Heart right ventricle (tissue), 16 donors: Measurements from ENCODE around the gene C10orf67. TPM values are rescaled to one million over a fixed set of nuclear protein-coding genes. Genes with fewer than 3 reads are reported as not detected.

ENCODE experiments used
- ATAC-seq, 8 donors: fragments of 200-7000 bp; cut with Tn5 transposase; one replicate each; pipeline ENCODE4 v1.9.1; 2020; ENCODE audit warnings: mild to moderate bottlenecking in 8 of 8, moderate library complexity in 8 of 8, moderate number of reproducible peaks in 1 of 8
- DNase-seq, 2 donors: peaks; one replicate each; pipeline ENCODE4 v3.0.0-alpha.2; 2020
- H3K27ac ChIP-seq, 10 donors: fragments of 200-600 bp; sonication (generic) in 2 of 10; one replicate each; pipeline versions ENCODE4 v1.5.0 to v1.8.0; 2020 to 2022; ENCODE audit warnings: mild to moderate bottlenecking in 3 of 10
- H3K27me3 ChIP-seq, 7 donors: fragments of 200-600 bp; one replicate each; pipeline ENCODE4 v1.8.0; 2021 to 2022; ENCODE audit warnings: mild to moderate bottlenecking in 2 of 7
- H3K36me3 ChIP-seq, 9 donors: fragments of 200-600 bp; sonication (generic) in 1 of 9; one replicate each; pipeline versions ENCODE4 v1.5.0 to v1.8.0; 2020 to 2022; ENCODE audit warnings: mild to moderate bottlenecking in 2 of 9
- H3K4me1 ChIP-seq, 9 donors: fragments of 200-600 bp; sonication (generic) in 1 of 9; one replicate each; pipeline versions ENCODE4 v1.5.0 to v1.8.0; 2020 to 2022; ENCODE audit warnings: mild to moderate bottlenecking in 4 of 9
- H3K4me3 ChIP-seq, 10 donors: fragments of 200-600 bp; sonication (generic) in 2 of 10; one replicate each; pipeline versions ENCODE4 v1.5.0 to v1.8.0; 2020 to 2022; ENCODE audit warnings: mild to moderate bottlenecking in 7 of 10, moderate library complexity in 2 of 10
- H3K9me3 ChIP-seq, 11 donors: fragments of 200-600 bp in 10 of 11; sonication (generic) in 2 of 11; one replicate each; pipeline versions ENCODE4 v1.5.0 to v1.8.0; 2013 to 2022; ENCODE audit warnings: mild to moderate bottlenecking in 2 of 11, control low read depth in 1 of 11, moderate library complexity in 1 of 11
- CTCF ChIP-seq, 9 donors: fragments of 200-600 bp; sonication (generic) in 2 of 9; IDR thresholded peaks; one replicate each; pipeline versions ENCODE4 v1.5.0 to v1.8.0; 2021 to 2022; ENCODE audit warnings: antibody characterized with exemption in 9 of 9, mild to moderate bottlenecking in 5 of 9, moderate library complexity in 1 of 9
- WGBS, 2 donors: extraction: QIAGEN DNeasy Blood & Tissue Kit; methylation state at CpG; one replicate each; pipeline ENCODE4 v1.1.7; 2013; ENCODE audit warnings: inconsistent platforms in 1 of 2; 5-methylcytosine and 5-hydroxymethylcytosine counted together
- intact Hi-C, 10 donors: fragments of 100-400 bp; cut with DNase I; formaldehyde crosslinking; loops; one replicate each; pipeline versions ENCODE4 v1.11.1 to v1.14.2; 2022
- polyA plus RNA-seq, 2 donors: library from polyadenylated mRNA; stranded (reverse); fragments of 200-250 nt; gene quantifications; one replicate each; pipeline ENCODE4 v1.2.3, GENCODE V29; 2013
- total RNA-seq, 10 donors: library from RNA; stranded (reverse); fragmentation: NEBNext Ultra II Directional in 3 of 10; extraction: Animal tissue kit (Norgen Biotek cat#: 25700) in 3 of 10; gene quantifications; one replicate each; pipeline versions ENCODE4 v1.2.1 to v1.2.4, GENCODE V29; 2021 to 2023
- donor health status: Arrhythmogenic right ventricular cardiomyopathy.
- donor health status: ischemic (EF 13 %, LVEDD 7.1; RV severe dilation, severe dysfunction).
- donor health status: healthy with polysubstance abuse.
- donor health status: DM: no; HTN: yes; CAD: no.
- donor health status: DM: no; HTN: no; CAD: no.
- donor health status: ischemic (EF 25% LVEDD 6.9; RV normal size, moderate dysfunction).
- donor health status: ischemic (EF 25% LVEDD 5.7; RV mildly dilated, moderate dysfunction).
- donor health status: healthy.
- donor health status: DM: yes; HTN: yes; CAD: no.
- donor health status: Ischemic cardiomyopathy.
- donor health status: ischemic (EF 35%, LVEDD 5.7; RV mildly dilated, moderate dysfunction).
- donor health status: nonischemic (EF 11% LVEDD 7.7; RV severe dilation, severe dysfunction).
- donor health status: DM: yes; HTN: yes; CAD: no.
- donor health status: PGD.
- donor health status: ischemic (EF 29% LVEDD 5.4; RV normal size, mild dysfunction).
- donor health status: nonischemic (EF 23%, LVEDD 6.1; RV moderate dilation, normal function).

C10orf67 gene
- total and polyA plus RNA-seq, 12 donors, result 0.15 to 1.5 (median 0.40) TPM

GRCh38 chr10:23379686-23380085 lies 35.1 kb upstream of the C10orf67 start:
- no peak for TF ChIP-seq CTCF (IDR thresholded peaks at IDR 0.05)
- Histone ChIP-seq H3K27me3 (no peaks in the 10 kb centered on the region), H3K27ac (peak overlapping the region in 1 of 10 donors; percentile 55), H3K4me1 (peaks cover 0 to 24% (median 0%) of the 10 kb centered on the region in 9 donors), H3K36me3 (no peaks in the 10 kb centered on the region), H3K9me3 (no peaks in the 10 kb centered on the region), H3K4me3 (no peak overlapping the region)
- DNase-seq, result no peak
- WGBS, 2 donors, result 58 to 60% methylated on average over 3 of the region's 3 CpGs
- intact Hi-C loops, result no loop called here
- ATAC-seq, result peak in 1 of 8 donors; percentile 42

GRCh38 chr10:23376229-23376655 lies 31.6 kb upstream of the C10orf67 start:
- TF ChIP-seq CTCF (IDR thresholded peaks at IDR 0.05), result no peak
- Histone ChIP-seq H3K27ac (peak overlapping the region in 5 of 10 donors; percentile 1 to 79 (median 10)), H3K9me3 (no peaks in the 10 kb centered on the region), H3K27me3 (no peaks in the 10 kb centered on the region), H3K4me3 (no peak overlapping the region), H3K36me3 (no peaks in the 10 kb centered on the region), H3K4me1 (peaks cover 0 to 24% (median 0%) of the 10 kb centered on the region in 9 donors)
- WGBS, 2 donors, result 78 to 81% methylated on average over 3 of the region's 3 CpGs
- intact Hi-C loops, result no loop called here
- DNase-seq, result no peak
- ATAC-seq, result peak in 7 of 8 donors; percentile 38 to 69 (median 60)

- Histone ChIP-seq H3K27me3 (no peaks in the 10 kb centered on the region), H3K4me1 (peaks cover 0 to 25% (median 0%) of the 10 kb centered on the region in 9 donors), H3K9me3 (no peaks in the 10 kb centered on the region), H3K27ac (peak overlapping the region in 2 of 10 donors; percentile 25 to 77), H3K36me3 (no peaks in the 10 kb centered on the region), H3K4me3 (no peak overlapping the region)
- no peak for DNase-seq
- intact Hi-C loops, result no loop called here
- no peak for ATAC-seq
- TF ChIP-seq CTCF (IDR thresholded peaks at IDR 0.05), result no peak
- 95% methylated on average over 4 of the region's 4 CpGs for WGBS, 2 donors
Observed at GRCh38 chr10:23375366-23375765, 30.8 kb upstream of the C10orf67 start.

GRCh38 chr10:23373156-23373555 lies 28.6 kb upstream of the C10orf67 start:
- H3K4me1 ChIP-seq, result peaks cover 0 to 35% (median 10%) of the 10 kb centered on the region in 9 donors
- no peak overlapping the region for H3K4me3 ChIP-seq
- no peaks in the 10 kb centered on the region for H3K36me3 ChIP-seq
- TF ChIP-seq CTCF (IDR thresholded peaks at IDR 0.05), result no peak
- no peak for ATAC-seq
- no peak for DNase-seq
- H3K9me3 ChIP-seq, result no peaks in the 10 kb centered on the region
- H3K27me3 ChIP-seq, result no peaks in the 10 kb centered on the region
- WGBS, 2 donors, result 79 to 84% methylated on average over 1 of the region's 1 CpG
- intact Hi-C loops, result no loop called here
- no peak overlapping the region for H3K27ac ChIP-seq
